GM21515 (cell line): ENCODE results near the gene CHST10.
"Not testable (repeated sequence)": the region's sequence is repeated elsewhere in the genome, so short reads cannot be mapped to it uniquely, and the experiment has no call there.

Experiments used
- ATAC-seq: cut with Tn5 transposase; IDR thresholded peaks from one replicate; pipeline ENCODE4 v1.9.1; 2021; ENCODE audit not compliant: unreplicated experiment

CHST10 gene

GRCh38 chr2:100394111-100394641 lies 23.3 kb downstream of the CHST10 start:
- peak; percentile 51 for ATAC-seq

DNA sequence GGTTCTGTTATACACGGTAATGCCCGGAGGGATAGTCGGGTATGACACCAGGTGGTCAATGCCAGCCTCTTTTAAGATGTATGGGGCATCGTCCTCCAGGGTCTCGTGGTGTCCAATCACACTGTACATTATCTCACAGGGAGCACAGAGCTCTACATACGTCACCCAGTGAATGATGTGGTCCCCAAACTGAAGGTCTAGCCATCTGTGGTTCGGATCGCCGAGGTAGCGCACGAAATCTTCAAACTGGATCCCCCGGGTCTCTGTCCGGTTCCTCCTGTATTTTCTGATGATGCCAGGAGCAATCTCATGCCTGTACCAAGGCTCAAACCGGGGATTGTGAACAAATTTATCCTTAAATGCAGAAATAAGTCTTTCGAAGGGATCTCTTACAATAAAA lies 24.1 kb downstream of the CHST10 start:
- ATAC-seq, result no peak

GRCh38 chr2:100392715-100393114 lies 24.8 kb downstream of the CHST10 start:
- no peak for ATAC-seq

GRCh38 chr2:100391735-100392515 lies 25.5 kb downstream of the CHST10 start:
- no peak for ATAC-seq

DNA sequence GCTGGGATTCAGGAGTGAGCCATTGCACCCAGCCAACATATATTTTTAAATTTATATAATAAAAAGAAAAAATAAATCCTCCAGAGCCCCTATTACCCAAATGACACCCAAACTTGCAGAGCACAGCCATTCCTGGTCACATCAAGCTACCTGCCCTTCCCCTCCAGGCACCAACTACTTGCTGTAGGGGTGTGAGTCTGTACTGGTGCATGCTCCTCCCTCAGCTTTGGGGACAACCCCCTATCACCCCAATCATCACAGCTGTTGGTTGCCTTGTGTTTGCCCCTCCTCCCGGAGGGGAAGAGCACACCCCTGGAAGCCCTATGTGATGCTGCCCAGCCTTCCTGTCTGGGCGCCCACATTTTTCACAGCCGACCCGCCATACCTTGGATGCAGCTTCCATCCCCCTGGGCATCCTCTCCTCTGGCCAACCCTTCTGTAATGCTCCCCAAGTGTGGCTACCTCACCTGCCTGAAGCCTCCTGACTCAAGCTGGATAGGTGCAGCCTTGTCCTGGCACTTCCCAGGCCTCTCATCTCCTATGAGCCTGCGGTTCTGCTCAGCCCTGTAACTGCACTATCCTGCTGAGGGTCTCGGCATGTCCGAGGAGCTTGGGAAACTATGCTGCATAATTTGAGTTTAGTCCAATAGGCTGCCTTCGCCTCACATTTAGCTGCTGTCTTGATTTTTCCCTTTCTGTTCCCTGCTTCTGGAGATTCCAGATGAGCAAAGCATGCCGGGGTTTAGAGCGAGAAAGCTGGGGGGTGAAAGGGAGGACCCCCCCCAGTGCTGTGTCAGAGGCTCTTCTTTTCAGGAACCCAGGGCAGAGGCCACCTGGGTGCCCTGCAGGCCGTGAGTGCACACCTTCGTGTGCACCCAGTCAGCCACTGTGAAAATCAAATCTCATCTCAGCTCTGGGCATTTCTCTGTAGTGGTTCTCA lies 27.2 kb downstream of the CHST10 start:
- ATAC-seq, result no peak

GRCh38 chr2:100388703-100389102 lies 28.8 kb downstream of the CHST10 start:
- ATAC-seq, result no peak

- no peak for ATAC-seq
Observed at GRCh38 chr2:100383954-100384353, 33.5 kb downstream of the CHST10 start.

DNA sequence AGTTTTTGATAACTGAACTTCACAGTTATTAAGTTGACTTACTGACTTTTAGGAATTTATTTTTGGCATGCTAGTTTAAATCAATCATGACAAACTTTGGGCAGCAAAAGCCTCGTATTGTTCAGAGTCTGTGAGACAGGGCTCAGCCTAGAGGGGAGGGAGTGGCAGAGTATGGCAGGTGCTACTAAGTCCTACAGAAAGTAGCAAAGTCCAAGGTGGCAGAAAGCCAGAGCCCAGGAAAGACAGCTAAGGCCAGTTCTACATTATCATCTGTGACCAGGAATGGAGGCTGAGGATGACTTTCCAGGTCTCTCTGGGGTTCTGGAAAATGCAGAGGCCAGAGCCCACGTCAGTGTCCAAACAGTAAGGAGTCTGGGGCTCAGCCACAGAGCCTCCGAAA lies 34.2 kb downstream of the CHST10 start:
- ATAC-seq, result no peak

- peak; percentile 81 for ATAC-seq
Observed at GRCh38 chr2:100381240-100381639, 36.2 kb downstream of the CHST10 start.

GRCh38 chr2:100380681-100381080 lies 36.8 kb downstream of the CHST10 start:
- ATAC-seq, result no peak

GRCh38 chr2:100376836-100377235 lies 40.6 kb downstream of the CHST10 start:
- ATAC-seq, result no peak

- no peak for ATAC-seq
Observed at GRCh38 chr2:100367163-100367562, 50.3 kb downstream of the CHST10 start.

- no peak for ATAC-seq
Observed at GRCh38 chr2:100365434-100365833, 52.0 kb downstream of the CHST10 start.

DNA sequence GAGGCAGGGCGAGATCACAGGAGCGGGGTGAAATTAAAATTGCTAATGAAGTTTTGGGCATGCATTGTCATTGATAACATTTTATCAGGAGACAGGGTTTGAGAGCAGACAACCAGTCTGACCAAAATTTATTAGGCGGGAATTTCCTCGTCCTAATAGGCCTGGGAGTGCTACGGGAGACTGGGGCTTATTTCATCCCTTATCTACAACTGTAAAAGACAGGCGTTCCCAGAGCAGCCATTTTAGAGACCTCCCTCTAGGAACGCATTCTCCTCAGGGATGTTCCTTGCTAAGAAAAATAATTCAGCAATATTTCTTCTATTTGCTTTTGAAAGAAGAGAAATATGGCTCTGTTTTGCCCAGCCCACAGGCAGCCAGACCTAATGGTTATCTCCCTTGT lies 55.2 kb downstream of the CHST10 start:
- ATAC-seq, result not testable (repeated sequence)

GRCh38 chr2:100359576-100359975 lies 57.9 kb downstream of the CHST10 start:
- ATAC-seq, result no peak

- ATAC-seq, result no peak
Observed at GRCh38 chr2:100358554-100358953, 58.9 kb downstream of the CHST10 start.

DNA sequence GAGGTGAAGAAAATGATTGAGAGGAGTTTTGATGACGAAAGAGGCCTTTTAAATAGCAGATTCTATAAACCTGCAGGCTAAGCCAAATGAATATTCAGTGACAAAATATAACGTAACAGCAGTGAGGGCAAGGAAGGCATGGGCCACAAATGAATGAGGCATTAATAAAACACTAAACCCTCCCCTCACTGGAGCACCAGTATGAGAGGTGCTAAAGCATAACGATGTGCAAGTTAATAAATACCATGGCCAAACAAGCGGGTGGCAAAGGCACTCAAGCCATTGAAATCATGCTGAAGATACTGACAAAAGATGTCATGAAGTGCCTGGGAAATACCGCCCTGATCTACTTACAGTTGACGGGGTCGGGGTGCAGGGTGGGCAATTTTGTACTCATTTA lies 64.9 kb downstream of the CHST10 start:
- no peak for ATAC-seq

GRCh38 chr2:100350661-100351185 lies 66.7 kb downstream of the CHST10 start:
- ATAC-seq, result no peak

- not testable (repeated sequence) for ATAC-seq
Observed at GRCh38 chr2:100345144-100345543, 72.3 kb downstream of the CHST10 start.

GRCh38 chr2:100344433-100344832 lies 73.0 kb downstream of the CHST10 start:
- ATAC-seq, result no peak

DNA sequence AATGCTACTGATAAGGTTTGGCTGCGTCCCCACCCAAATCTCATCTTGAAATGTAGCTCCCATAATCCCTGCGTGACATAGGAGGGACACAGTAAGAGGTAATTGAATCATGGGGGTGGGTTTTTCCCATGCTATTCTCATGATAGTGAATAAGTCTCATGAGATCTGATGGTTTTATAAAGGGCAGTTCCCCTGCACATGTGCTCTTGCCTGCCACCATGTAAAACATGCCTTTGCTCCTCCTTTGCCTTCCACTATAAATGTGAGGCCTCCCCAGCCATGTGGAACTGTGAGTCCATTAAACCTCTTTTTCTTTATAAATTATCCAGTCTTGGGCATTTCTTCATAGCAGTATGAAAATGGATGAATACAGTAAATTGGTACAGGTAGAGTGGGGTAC lies 75.0 kb downstream of the CHST10 start:
- ATAC-seq, result not testable (repeated sequence)
